Right kidney (tissue), 1 donor: ENCODE data around the gene SRC.
"Not testable (repeated sequence)": the region's sequence is repeated elsewhere in the genome, so short reads cannot be mapped to it uniquely, and the experiment has no call there.

Experiments
- DNase-seq: peaks from one replicate; pipeline ENCODE4 v3.0.0-alpha.2; 2016

SRC gene

GRCh38 chr20:37336369-37337207, 9.4 kb upstream of the SRC start:
- no peak for DNase-seq

- no peak for DNase-seq
These were observed 8.5 kb upstream of the SRC start for GRCh38 chr20:37337208-37337991.

- not testable (repeated sequence) for DNase-seq
These were observed 7.6 kb upstream of the SRC start for GRCh38 chr20:37338380-37338779.

DNA sequence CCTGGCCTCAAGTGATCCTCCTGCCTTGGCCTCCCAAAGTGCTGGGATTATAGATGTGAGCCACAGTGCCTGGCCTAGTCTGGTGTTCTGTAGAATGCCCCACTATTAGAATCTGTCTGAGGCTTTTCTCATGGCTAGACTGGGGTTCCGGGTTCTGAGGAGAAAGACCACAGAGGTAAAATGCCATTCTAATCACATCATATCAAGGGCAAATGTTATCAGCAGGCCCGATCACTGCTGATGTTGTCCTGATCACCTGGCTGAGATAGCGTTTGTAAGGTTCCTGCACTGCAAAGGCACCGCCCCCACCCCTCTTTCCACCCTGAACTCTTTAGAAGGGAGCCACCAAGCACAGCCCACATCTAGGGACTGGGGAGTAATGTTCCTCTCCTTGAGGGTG, 6.7 kb upstream of the SRC start:
- DNase-seq, result no peak

- DNase-seq, result not testable (repeated sequence)
These were observed 6.2 kb upstream of the SRC start for GRCh38 chr20:37339764-37340109.

- DNase-seq, result no peak
These were observed 4.9 kb upstream of the SRC start for GRCh38 chr20:37340998-37341397.

DNA sequence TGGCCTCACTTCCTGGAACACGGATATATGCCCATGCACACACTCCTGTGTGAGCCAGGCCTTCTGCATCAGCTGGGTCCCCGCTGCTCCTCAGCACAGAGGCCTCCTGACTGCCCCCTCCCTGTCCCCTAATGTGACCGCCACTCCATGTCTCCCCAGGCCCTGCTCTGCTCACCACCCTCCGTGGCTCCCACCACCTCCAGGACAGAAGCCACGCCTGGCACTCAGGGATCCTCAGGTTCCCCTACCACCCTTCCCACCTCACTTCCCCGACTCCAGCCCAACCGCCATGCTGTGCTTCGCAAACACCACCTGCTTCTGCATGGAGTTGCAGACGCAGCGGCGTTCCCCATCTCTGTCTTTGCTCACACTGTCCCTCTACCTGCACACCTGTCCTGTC, 4.3 kb upstream of the SRC start:
- DNase-seq, result no peak

GRCh38 chr20:37342231-37343177, 3.4 kb upstream of the SRC start:
- no peak for DNase-seq

- DNase-seq, result no peak
These were observed 2.5 kb upstream of the SRC start for GRCh38 chr20:37343212-37343993.

DNA sequence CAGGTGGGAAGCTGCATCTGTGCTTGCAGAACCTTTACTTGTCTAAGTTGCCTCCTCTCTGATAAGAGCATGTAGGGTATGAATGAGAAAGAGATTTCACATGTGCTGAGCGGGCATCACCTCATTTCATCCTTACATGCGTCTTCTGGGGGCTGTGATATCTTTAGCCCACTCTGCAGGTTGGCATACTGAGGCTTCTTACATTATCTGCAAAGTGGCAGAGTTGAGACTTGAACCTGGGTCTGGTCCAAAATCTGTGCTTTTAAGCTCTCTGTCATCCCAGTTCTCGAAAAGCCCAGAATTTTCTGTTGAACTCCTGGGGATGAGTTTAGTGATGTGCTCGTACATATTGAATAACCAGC, 2.0 kb upstream of the SRC start:
- DNase-seq, result no peak

DNA sequence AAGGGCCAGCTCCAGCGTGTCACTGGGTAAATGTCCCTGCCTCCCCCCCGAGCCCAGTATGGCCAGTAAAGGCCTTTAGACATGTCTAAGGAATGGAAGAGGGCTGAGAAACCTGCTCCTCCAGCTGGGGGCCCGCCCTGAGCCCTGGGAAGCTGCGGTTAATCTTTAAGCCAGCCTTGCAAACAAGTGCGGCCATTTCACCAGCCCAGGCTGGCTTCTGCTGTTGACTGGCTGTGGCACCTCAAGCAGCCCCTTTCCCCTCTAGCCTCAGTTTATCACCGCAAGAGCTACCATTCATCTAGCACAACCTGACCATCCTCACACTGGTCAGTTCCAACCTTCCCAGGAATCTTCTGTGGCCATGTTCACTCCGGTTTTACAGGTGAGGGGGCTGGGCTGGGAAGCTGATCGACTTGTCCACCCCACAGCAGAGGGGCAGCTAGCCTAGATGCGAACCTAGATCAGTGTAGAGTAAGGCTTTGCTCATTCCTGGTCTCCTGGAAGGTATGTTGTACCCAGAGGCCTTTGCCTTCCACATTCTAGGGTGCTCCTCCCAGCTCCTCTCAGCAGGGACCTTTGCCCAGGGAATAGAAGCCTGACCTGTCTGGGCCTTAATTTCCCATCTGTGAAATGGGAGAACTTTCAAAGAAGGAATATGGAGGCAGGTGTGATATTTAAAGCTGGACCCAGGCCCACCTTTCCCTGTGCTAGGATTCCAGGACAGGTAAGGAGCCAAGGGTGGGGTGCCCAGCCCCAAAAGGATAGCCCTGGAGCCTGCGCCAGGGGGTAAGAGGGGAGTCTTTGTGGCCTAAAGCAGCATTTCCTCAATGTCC, 1.2 kb upstream of the SRC start:
- DNase-seq, result peak; percentile 70

DNA sequence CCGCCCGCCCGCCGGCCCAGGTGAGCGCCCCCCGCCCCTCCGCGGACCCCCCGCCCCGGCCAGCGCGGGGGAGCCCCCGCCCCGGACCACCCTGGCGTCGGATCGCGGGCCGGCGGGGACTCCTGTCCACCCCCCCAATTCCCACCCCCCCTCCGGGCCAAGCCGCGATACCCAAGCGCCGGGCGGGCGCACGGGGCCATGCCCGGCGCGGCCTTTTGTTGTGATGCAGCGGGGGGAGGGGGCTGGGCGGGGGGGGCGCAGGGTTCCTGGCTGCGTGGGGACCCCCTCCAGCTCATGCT, 245 bp downstream of the SRC start:
- no peak for DNase-seq

- DNase-seq, result no peak
These were observed 801 bp downstream of the SRC start for GRCh38 chr20:37346535-37347346.

DNA sequence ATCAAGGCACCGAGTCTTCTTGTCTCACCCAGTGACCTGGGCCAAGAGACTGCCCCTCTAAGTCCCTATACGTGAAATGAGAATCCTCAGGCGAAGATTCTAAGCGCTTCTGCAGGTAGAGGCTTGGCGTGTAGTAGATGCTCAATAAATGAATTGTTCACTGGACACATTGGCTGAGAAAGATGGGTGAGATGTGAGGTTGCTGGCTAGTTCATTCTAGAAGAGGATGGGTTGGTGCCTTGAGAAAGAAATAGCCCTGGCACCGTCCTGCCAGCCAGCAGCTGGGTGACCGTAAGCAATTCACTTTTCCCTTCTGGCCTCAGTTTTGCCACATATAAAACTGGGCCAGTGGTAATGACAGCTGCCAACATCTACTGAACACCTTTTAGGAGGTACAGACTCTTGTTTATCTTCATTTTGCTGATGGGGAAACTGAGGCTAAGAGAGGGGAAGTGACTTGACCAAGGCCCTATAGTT, 1.4 kb downstream of the SRC start:
- no peak for DNase-seq

DNA sequence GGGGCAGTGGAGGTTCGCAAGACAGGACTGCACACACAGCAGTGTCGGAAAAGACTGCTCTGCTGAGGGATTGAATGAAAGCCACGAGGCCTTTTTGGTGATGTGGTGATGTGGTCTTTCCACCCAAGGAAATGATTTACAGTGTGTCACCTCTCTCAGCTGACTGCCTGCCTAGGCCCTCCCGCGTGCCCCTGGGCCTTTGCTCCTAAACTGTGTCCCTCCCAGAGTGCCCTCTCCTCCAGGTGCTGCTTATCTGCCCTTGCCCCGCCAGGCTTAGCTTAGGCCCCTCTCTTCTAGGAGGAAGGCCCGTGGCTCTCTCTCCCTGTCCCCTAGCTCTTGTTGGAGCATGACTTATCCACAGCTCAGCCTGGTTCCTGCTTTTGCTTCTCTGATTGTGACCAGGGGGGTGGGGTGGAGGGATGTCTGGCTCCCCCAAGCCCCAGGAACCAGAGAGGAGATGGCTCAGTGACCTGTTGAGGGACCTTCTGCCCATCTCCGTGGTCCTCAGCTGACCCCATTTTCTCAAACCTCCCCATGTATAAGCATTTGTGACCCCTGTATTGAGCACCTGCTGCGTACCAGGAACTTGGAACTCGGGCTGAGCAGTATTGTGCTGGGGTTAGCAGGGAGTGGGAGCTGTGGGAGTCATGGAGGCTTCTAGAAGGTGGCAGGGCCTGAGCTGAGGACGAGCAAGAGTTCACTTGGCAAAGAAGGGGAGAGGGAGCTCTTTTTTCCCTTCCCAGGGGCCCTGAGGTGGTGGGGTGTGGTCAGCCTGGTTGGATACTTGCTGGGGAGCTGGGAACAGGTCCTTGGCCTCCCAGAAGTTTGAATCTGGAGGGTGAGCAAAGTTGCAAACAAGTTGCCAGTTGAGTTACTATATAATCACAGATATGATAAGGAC, 2.2 kb downstream of the SRC start:
- no peak for DNase-seq

DNA sequence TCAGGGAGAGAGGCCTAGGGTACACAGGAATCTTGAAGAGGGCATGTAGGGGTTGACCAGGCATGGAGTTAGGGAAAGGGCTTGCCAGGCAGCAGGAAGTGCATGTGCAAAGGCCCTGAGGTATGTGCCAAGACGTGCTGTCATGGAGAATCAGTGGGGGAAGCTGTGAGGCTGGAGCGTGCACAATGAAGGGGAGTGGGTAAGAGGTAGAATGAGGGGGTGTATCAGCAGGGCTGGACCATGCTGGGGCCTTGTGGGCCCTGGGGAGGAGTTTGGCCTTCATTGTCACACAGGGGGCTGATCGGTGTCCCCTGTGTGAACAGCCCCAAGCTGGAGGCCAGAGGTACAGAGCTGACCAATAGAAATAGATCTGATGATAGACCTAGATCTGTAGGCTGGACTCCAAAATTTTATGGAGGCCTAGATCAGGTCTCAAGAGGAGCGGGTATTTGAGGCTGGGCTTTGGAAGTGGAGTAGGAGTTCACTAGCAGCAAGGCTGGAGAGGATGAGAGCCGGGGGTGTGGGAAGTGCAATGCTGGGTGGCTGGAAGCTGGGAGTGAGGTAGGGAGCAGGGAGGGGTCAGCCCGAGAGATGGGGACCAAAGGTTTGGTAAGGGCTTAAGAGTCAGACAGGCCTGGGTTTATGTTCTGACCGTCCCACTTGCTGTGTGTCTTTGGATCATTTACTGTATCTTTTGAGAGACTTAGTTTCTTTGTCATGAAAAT, 3.0 kb downstream of the SRC start:
- no peak for DNase-seq

- DNase-seq, result no peak
These were observed 3.9 kb downstream of the SRC start for GRCh38 chr20:37349517-37350491.
